T-helper 1 cell treated with Interleukin-12 subunit alpha and Interleukin-12 subunit beta and Interleukin-4 antibody, amounts not matched to agents 30 μg/mL and 1 μg/mL, for 36 hours (primary cell): ENCODE data around the gene HOXA11.
A peak's percentile ranks its signal among the peaks of the same experiment; 100 is the strongest.

ENCODE experiments used
- H3K27ac Mint-ChIP-seq: one replicate; pipeline ENCODE4 v1.8.0; 2021; ENCODE audit warnings: mild to moderate bottlenecking, mixed read lengths
- H3K27me3 Mint-ChIP-seq: one replicate; pipeline ENCODE4 v1.8.0; 2021; ENCODE audit warnings: low read depth, mixed read lengths
- H3K36me3 Mint-ChIP-seq: one replicate; pipeline ENCODE4 v1.8.0; 2021; ENCODE audit warnings: low read depth, mixed read lengths
- H3K4me1 Mint-ChIP-seq: one replicate; pipeline ENCODE4 v1.8.0; 2021; ENCODE audit warnings: low read depth, mixed read lengths
- H3K4me3 Mint-ChIP-seq: one replicate; pipeline ENCODE4 v1.8.0; 2021; ENCODE audit warnings: mild to moderate bottlenecking, moderate library complexity, mixed read lengths
- H3K9me3 Mint-ChIP-seq: one replicate; pipeline ENCODE4 v1.8.0; 2021; ENCODE audit warnings: mixed read lengths

The HOXA11 gene

GRCh38 chr7:27165089-27165995 is 19.7 kb downstream of the HOXA11 start, which contains the start of gene HOXA9:
HOXA9 (minus strand) TSS chr7:27165537; CDS start chr7:27165457, 80 bp downstream.
- no peaks in the 10 kb centered on the region for H3K9me3 Mint-ChIP-seq
- H3K4me3 Mint-ChIP-seq, result no peak within 1 kb of the TSS
- peaks cover 5% of the 10 kb centered on the region for H3K4me1 Mint-ChIP-seq
- H3K27ac Mint-ChIP-seq, result peak within 1 kb of the TSS; percentile 45
- H3K27me3 Mint-ChIP-seq, result peaks cover 84% of the 10 kb centered on the region
- peaks cover 2% of the 10 kb centered on the region for H3K36me3 Mint-ChIP-seq

GRCh38 chr7:27164367-27165088 is 20.5 kb downstream of the HOXA11 start:
- peaks cover 7% of the 10 kb centered on the region for H3K4me1 Mint-ChIP-seq
- H3K4me3 Mint-ChIP-seq, result no peak overlapping the region
- H3K36me3 Mint-ChIP-seq, result peaks cover 2% of the 10 kb centered on the region
- H3K27me3 Mint-ChIP-seq, result peaks cover 87% of the 10 kb centered on the region
- peak overlapping the region; percentile 54 for H3K27ac Mint-ChIP-seq
- no peaks in the 10 kb centered on the region for H3K9me3 Mint-ChIP-seq

DNA sequence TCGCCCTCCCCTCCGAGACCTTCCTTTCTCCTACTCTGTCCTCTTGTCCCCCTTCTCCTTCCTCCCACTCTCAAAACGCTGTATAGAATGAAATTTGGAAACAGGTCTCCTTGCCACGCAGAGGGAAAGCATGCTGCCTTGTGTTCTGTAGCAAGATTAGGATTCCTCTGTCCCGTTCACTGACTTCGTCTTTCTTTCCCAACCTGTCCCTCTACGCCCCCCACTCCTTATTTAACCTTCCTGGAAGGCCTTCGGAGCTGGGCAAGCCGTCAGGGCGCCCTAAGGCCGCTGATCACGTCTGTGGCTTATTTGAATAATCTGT is 21.0 kb downstream of the HOXA11 start:
- peaks cover 7% of the 10 kb centered on the region for H3K4me1 Mint-ChIP-seq
- H3K27me3 Mint-ChIP-seq, result peaks cover 90% of the 10 kb centered on the region
- peak overlapping the region; percentile 54 for H3K27ac Mint-ChIP-seq
- peaks cover 2% of the 10 kb centered on the region for H3K36me3 Mint-ChIP-seq
- H3K9me3 Mint-ChIP-seq, result no peaks in the 10 kb centered on the region
- H3K4me3 Mint-ChIP-seq, result no peak overlapping the region

DNA sequence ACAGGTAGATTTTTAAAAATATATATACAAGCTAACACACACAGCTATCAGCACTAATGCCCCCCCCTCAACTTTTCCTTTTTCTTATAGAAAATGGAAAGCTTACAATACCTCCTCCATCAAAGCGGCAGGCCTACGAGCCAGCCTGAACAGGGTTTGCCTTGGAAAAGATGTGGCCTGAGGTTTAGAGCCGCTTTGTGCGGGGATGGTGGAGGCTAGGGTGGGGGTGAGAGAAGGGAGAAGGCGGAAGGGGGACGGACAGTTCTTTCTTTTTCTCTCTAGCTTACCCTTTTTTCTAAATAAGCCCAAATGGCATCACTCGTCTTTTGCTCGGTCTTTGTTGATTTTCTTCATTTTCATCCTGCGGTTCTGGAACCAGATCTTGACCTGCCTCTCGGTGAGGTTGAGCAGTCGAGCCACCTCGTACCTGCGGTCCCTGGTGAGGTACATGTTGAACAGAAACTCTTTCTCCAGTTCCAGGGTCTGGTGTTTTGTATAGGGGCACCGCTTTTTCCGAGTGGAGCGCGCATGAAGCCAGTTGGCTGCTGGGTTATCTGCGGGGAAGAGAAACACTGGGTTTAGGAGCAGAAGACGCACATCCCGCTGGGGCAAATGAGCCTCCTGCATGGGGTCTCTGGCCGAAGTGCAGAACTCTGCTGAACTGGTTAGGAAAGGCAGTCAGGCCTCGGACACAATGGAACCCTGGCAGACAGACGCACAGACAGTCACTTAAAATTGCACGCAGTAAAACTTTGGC is 21.6 kb downstream of the HOXA11 start:
- peak overlapping the region; percentile 54 for H3K27ac Mint-ChIP-seq
- peaks cover 90% of the 10 kb centered on the region for H3K27me3 Mint-ChIP-seq

GRCh38 chr7:27162561-27163287 is 22.3 kb downstream of the HOXA11 start:
- no peak overlapping the region for H3K4me3 Mint-ChIP-seq
- peaks cover 90% of the 10 kb centered on the region for H3K27me3 Mint-ChIP-seq
- no peaks in the 10 kb centered on the region for H3K9me3 Mint-ChIP-seq
- H3K4me1 Mint-ChIP-seq, result peaks cover 5% of the 10 kb centered on the region
- peaks cover 3% of the 10 kb centered on the region for H3K36me3 Mint-ChIP-seq
- no peak overlapping the region for H3K27ac Mint-ChIP-seq

More for the DNA sequence above, 21.6 kb downstream of the HOXA11 start:
- Mint-ChIP-seq H3K36me3 (no peaks in the 10 kb centered on the region), H3K4me3 (no peak overlapping the region), H3K4me1 (peaks cover 2% of the 10 kb centered on the region), H3K9me3 (no peaks in the 10 kb centered on the region)

DNA sequence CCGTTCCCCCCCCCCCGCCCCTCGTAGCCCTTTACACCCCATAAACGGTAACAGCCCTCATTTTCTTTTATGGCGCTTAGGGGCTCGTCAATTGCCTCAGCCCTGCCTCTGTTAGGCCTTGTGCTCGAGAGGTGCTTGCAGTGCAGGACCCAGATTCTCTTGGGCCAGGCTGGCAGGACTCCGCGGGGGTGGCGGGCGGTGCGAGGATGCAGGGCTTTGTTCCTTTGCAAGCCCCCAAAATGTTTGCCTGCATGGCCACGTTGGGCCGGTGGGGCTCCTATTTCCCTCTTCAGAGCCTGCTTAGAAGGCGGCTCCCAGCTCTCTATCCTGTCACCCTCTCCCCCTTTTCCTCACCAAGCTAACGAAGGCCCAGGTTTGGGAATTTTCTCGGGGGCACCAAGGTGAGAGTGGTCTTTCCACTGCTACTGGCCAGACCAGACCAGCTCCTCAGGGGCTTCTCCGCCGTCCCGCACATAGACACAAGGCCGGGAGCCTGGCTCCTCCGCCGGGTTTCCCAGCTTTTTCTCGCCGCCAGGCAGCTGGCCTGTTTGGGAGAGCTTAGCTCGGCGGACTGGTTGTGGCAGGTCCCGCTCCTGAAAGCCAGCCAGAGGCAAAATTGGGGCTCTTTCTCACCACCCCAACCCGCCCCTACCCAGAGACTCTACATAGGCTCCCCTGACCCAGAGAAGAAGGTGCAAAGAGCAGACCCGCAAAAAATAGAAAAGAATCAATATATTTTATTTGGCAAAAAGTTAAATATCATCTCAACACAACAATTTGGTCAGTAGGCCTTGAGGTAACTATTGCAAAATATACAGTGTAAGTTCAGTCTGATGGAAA is 23.1 kb downstream of the HOXA11 start:
- H3K4me1 Mint-ChIP-seq, result peaks cover 5% of the 10 kb centered on the region
- H3K27me3 Mint-ChIP-seq, result peaks cover 90% of the 10 kb centered on the region
- no peak overlapping the region for H3K4me3 Mint-ChIP-seq
- H3K27ac Mint-ChIP-seq, result no peak overlapping the region
- no peaks in the 10 kb centered on the region for H3K9me3 Mint-ChIP-seq
- peaks cover 3% of the 10 kb centered on the region for H3K36me3 Mint-ChIP-seq

DNA sequence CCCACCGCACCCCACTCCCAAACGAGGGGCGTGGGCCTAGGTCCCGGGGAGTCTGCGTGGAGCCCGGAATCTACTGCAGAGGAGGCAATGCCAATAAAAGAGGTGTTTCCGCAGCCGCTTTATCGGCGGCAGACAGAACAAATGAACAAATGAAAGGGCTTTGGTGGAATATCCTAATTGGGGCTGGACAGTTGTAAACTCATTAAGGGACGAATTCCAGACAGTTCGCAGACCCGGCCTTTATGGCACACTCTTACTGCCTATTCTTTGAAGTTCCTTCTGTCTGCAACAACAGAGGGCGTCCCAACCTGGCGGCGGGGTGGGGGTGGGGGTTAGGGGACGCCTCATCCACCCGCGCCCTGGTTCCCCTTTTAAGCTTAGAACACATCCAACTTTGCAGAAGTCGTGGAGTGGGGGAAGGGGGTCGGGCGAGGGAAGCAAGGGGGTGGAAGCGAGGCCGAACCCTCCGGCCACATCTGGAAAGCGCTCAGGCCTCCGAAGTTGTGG is 23.8 kb downstream of the HOXA11 start:
- H3K27ac Mint-ChIP-seq, result no peak overlapping the region

DNA sequence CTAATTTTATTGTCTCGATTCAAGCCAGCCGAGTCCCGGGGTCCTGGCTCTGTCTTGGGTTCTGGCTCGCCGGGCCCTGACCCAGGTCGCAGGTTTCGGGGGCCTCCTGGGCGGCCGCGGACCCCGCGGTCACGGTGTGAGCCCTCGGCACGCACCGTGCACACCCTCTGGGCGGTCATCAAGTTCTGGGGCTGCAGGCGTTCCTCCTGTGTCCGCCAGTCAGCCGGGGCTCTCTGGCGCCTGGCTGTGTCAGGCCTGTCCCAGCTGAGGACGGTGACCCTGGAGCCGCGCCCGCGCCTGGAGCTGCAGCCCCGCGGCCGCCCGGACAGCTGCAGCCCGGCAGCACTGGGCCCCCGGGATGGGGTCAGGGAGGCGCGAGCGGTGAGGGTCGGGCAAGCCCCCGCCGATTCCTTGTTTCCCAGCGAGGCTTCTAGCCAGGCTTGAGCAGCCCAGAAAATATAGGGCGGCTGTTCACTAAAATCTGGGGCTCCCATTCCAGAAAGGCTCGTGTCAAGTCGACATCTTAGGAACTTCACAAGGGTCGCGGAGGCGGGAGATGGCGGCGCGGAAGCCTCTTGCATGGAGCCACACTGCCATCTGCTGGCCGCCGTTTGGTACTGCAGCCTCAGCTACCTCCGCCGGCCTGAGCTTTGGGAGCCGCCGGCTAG is 24.4 kb downstream of the HOXA11 start:
- Mint-ChIP-seq H3K4me3 (peak overlapping the region; percentile 54), H3K9me3 (no peaks in the 10 kb centered on the region), H3K4me1 (peaks cover 5% of the 10 kb centered on the region), H3K36me3 (peaks cover 3% of the 10 kb centered on the region), H3K27ac (no peak overlapping the region), H3K27me3 (peaks cover 88% of the 10 kb centered on the region)

More for the DNA sequence above, 23.8 kb downstream of the HOXA11 start:
- H3K9me3 Mint-ChIP-seq, result no peaks in the 10 kb centered on the region
- peaks cover 90% of the 10 kb centered on the region for H3K27me3 Mint-ChIP-seq
- H3K4me1 Mint-ChIP-seq, result peaks cover 5% of the 10 kb centered on the region
- H3K36me3 Mint-ChIP-seq, result peaks cover 3% of the 10 kb centered on the region
- H3K4me3 Mint-ChIP-seq, result peak overlapping the region; percentile 54

DNA sequence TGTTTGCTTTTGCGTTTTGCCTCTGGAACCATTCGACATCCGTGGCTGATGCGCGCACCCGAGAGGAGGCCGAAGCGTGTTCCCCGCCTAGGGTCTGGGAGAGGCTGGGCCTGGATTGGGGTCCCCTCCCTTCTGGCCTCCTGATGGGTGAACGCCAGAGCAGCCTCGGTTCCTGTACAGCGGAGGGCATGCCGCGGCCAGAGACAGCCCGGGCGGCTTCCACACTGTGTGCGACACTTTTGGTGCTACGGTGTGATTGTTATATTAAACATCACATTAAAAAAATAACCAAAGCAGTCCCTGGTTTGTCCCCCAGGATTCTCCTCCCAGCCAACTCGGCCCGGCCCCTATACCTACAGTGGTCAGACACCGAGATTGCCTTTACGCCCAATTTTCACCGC is 24.9 kb downstream of the HOXA11 start:
- Mint-ChIP-seq H3K27me3 (peaks cover 89% of the 10 kb centered on the region), H3K4me1 (peaks cover 7% of the 10 kb centered on the region), H3K36me3 (peaks cover 5% of the 10 kb centered on the region), H3K4me3 (peak overlapping the region; percentile 34), H3K9me3 (no peaks in the 10 kb centered on the region), H3K27ac (no peak overlapping the region)

GRCh38 chr7:27159266-27160144 is 25.5 kb downstream of the HOXA11 start:
- Mint-ChIP-seq H3K27ac (no peak overlapping the region), H3K4me3 (no peak overlapping the region), H3K36me3 (peaks cover 5% of the 10 kb centered on the region), H3K27me3 (peaks cover 92% of the 10 kb centered on the region), H3K9me3 (no peaks in the 10 kb centered on the region), H3K4me1 (peaks cover 10% of the 10 kb centered on the region)

GRCh38 chr7:27158436-27159265 is 26.4 kb downstream of the HOXA11 start:
- Mint-ChIP-seq H3K9me3 (no peaks in the 10 kb centered on the region), H3K27ac (peak overlapping the region; percentile 73), H3K4me1 (peaks cover 11% of the 10 kb centered on the region), H3K27me3 (peaks cover 92% of the 10 kb centered on the region), H3K36me3 (peaks cover 5% of the 10 kb centered on the region), H3K4me3 (peak overlapping the region; percentile 7)
